HEK293 (cell line): ENCODE data around the gene C1RL.

Experiments used
- CTCF ChIA-PET: fragments of 350-600 bp; formaldehyde crosslinking; extraction: SDS; loops from one replicate; lab custom pipeline; 2021; ENCODE audit warnings: antibody characterized with exemption; lab: Yijun Ruan, JAX
- POLR2A ChIA-PET: fragments of 300-600 bp; formaldehyde crosslinking; extraction: SDS; loops from one replicate; lab custom pipeline; 2020; ENCODE audit warnings: antibody characterized with exemption, inconsistent platforms; lab: Yijun Ruan, JAX
- H3K27ac ChIP-seq: fragments of 200-500 bp; sonication (Bioruptor generic); 2 replicates; pipeline ENCODE4 v1.5.1; 2014; ENCODE audit warnings: low read depth, low read length, control low read depth, inconsistent platforms; ENCODE audit errors: extremely low read depth
- H3K36me3 ChIP-seq, 2 experiments: fragments of 200-500 bp in 1 of 2; sonication (Bioruptor generic) in 1 of 2; 1 replicate in 1 of 2; 2 replicates in 1 of 2; pipeline ENCODE4 v1.5.1; 2014 to 2017; ENCODE audit warnings: inconsistent platforms in 2 of 2, low read length in 2 of 2; ENCODE audit not compliant: control insufficient read depth in 2 of 2, insufficient read depth in 1 of 2
- H3K4me1 ChIP-seq: fragments of 200-500 bp; sonication (Bioruptor generic); 2 replicates; pipeline ENCODE4 v1.5.1; 2014; ENCODE audit warnings: mild to moderate bottlenecking, low read length, inconsistent platforms; ENCODE audit not compliant: control insufficient read depth, insufficient read depth
- H3K4me3 ChIP-seq: 2 replicates; pipeline ENCODE4 v1.5.1; 2011; ENCODE audit warnings: low read depth, mild to moderate bottlenecking, control low read depth, low read length, moderate library complexity
- H3K9me3 ChIP-seq: fragments of 200-500 bp; sonication (Bioruptor generic); 2 replicates; pipeline ENCODE4 v1.5.1; 2014; ENCODE audit warnings: low read depth, low read length, inconsistent platforms; ENCODE audit not compliant: control insufficient read depth, insufficient read depth
- AEBP2 ChIP-seq: fragments of 450-650 bp; formaldehyde crosslinking; IDR thresholded peaks from 2 replicates; pipeline ENCODE4 v1.5.1; 2016; ENCODE audit warnings: missing biosample characterization, missing genetic modification characterization, borderline replicate concordance
- EGR2 ChIP-seq: fragments of 450-650 bp; formaldehyde crosslinking; IDR thresholded peaks from 2 replicates; pipeline ENCODE4 v1.5.1; 2016; ENCODE audit warnings: low read depth, missing biosample characterization, missing genetic modification characterization
- ELK4 ChIP-seq: IDR thresholded peaks from 2 replicates; pipeline ENCODE4 v1.6.1; 2011; ENCODE audit warnings: mild to moderate bottlenecking, low read depth, low read length, borderline replicate concordance
- GLI4 ChIP-seq: fragments of 450-650 bp; formaldehyde crosslinking; IDR thresholded peaks from 2 replicates; pipeline ENCODE4 v1.5.1; 2016; ENCODE audit warnings: missing biosample characterization, missing genetic modification characterization
- KLF7 ChIP-seq: fragments of 450-650 bp; formaldehyde crosslinking; IDR thresholded peaks from 2 replicates; pipeline ENCODE4 v1.5.1; 2016; ENCODE audit warnings: missing biosample characterization, missing genetic modification characterization, borderline replicate concordance
- KLF8 ChIP-seq: fragments of 450-650 bp; formaldehyde crosslinking; IDR thresholded peaks from 2 replicates; pipeline ENCODE4 v1.5.1; 2016; ENCODE audit warnings: missing biosample characterization, missing genetic modification characterization
- KLF9 ChIP-seq: fragments of 450-650 bp; formaldehyde crosslinking; IDR thresholded peaks from 2 replicates; pipeline ENCODE4 v1.5.1; 2016; ENCODE audit warnings: missing biosample characterization, missing genetic modification characterization, low read depth
- RBAK ChIP-seq: fragments of 450-650 bp; formaldehyde crosslinking; IDR thresholded peaks from 2 replicates; pipeline ENCODE4 v1.5.1; 2016; ENCODE audit warnings: missing biosample characterization, missing genetic modification characterization
- ZFHX2 ChIP-seq: fragments of 450-650 bp; formaldehyde crosslinking; conservative IDR thresholded peaks from 2 replicates; pipeline ENCODE4 v1.5.1; 2016; ENCODE audit warnings: missing biosample characterization, missing genetic modification characterization
- ZNF157 ChIP-seq: fragments of 450-650 bp; formaldehyde crosslinking; IDR thresholded peaks from 2 replicates; pipeline ENCODE4 v1.5.1; 2016; ENCODE audit warnings: missing biosample characterization, missing genetic modification characterization
- ZNF16 ChIP-seq: fragments of 450-650 bp; formaldehyde crosslinking; IDR thresholded peaks from 2 replicates; pipeline ENCODE4 v1.5.1; 2016; ENCODE audit warnings: low read depth, missing biosample characterization, missing genetic modification characterization
- ZNF184 ChIP-seq: fragments of 450-650 bp; IDR thresholded peaks from 2 replicates; pipeline ENCODE4 v1.5.1; 2018; ENCODE audit warnings: missing biosample characterization, mild to moderate bottlenecking, missing genetic modification characterization
- ZNF248 ChIP-seq: fragments of 450-650 bp; formaldehyde crosslinking; IDR thresholded peaks from 2 replicates; pipeline ENCODE4 v1.5.1; 2017; ENCODE audit warnings: missing biosample characterization, missing genetic modification characterization
- ZNF341 ChIP-seq: fragments of 450-650 bp; formaldehyde crosslinking; IDR thresholded peaks from 2 replicates; pipeline ENCODE4; 2016; ENCODE audit warnings: low read depth, missing biosample characterization, missing genetic modification characterization
- ZNF350 ChIP-seq: fragments of 450-650 bp; formaldehyde crosslinking; IDR thresholded peaks from 2 replicates; pipeline ENCODE4 v1.5.0; 2017; ENCODE audit warnings: missing biosample characterization, mild to moderate bottlenecking, missing genetic modification characterization
- ZNF362 ChIP-seq: fragments of 450-650 bp; formaldehyde crosslinking; IDR thresholded peaks from 2 replicates; pipeline ENCODE4 v1.5.1; 2016; ENCODE audit warnings: missing biosample characterization, missing genetic modification characterization
- ZNF473 ChIP-seq: fragments of 450-650 bp; formaldehyde crosslinking; IDR thresholded peaks from 2 replicates; pipeline ENCODE4 v1.5.1; 2017; ENCODE audit warnings: missing biosample characterization, missing genetic modification characterization
- ZNF48 ChIP-seq: fragments of 450-650 bp; formaldehyde crosslinking; IDR thresholded peaks from 2 replicates; pipeline ENCODE4 v1.5.1; 2016; ENCODE audit warnings: missing biosample characterization, missing genetic modification characterization
- ZNF518A ChIP-seq: fragments of 450-650 bp; formaldehyde crosslinking; conservative IDR thresholded peaks from 2 replicates; pipeline ENCODE4 v1.5.1; 2016; ENCODE audit warnings: low read depth, missing biosample characterization, missing genetic modification characterization
- ZNF596 ChIP-seq: fragments of 450-650 bp; IDR thresholded peaks from 2 replicates; pipeline ENCODE4 v1.5.0; 2018; ENCODE audit warnings: missing biosample characterization, mild to moderate bottlenecking, missing genetic modification characterization, moderate library complexity
- ZNF610 ChIP-seq: fragments of 450-650 bp; formaldehyde crosslinking; IDR thresholded peaks from 2 replicates; pipeline ENCODE4 v1.5.1; 2016; ENCODE audit warnings: missing biosample characterization, missing genetic modification characterization, borderline replicate concordance
- ZNF707 ChIP-seq: fragments of 450-650 bp; formaldehyde crosslinking; IDR thresholded peaks from 2 replicates; pipeline ENCODE4 v1.5.1; 2016; ENCODE audit warnings: missing biosample characterization, missing genetic modification characterization
- ZNF776 ChIP-seq: fragments of 450-650 bp; formaldehyde crosslinking; IDR thresholded peaks from 2 replicates; pipeline ENCODE4 v1.5.0; 2017; ENCODE audit warnings: missing biosample characterization, missing genetic modification characterization, borderline replicate concordance
- ZNF777 ChIP-seq: fragments of 450-650 bp; formaldehyde crosslinking; IDR thresholded peaks from 2 replicates; pipeline ENCODE4 v1.5.1; 2017; ENCODE audit warnings: missing biosample characterization, missing genetic modification characterization, borderline replicate concordance
- ZNF843 ChIP-seq: fragments of 450-650 bp; formaldehyde crosslinking; IDR thresholded peaks from 2 replicates; pipeline ENCODE4 v1.5.1; 2016; ENCODE audit warnings: missing biosample characterization, missing genetic modification characterization
- ZSCAN4 ChIP-seq: fragments of 450-650 bp; formaldehyde crosslinking; IDR thresholded peaks from 2 replicates; pipeline ENCODE4 v1.5.1; 2017; ENCODE audit warnings: missing biosample characterization, missing genetic modification characterization

Gene C1RL

GRCh38 chr12:7156259-7157197 lies 47.5 kb upstream of the C1RL start (continued):
- no peak for TF ChIP-seq ZSCAN4
- TF ChIP-seq KLF9 (tag by site-specific recombination) = no peak
- no peak for TF ChIP-seq ZNF777
- TF ChIP-seq ZNF843 = no peak
- TF ChIP-seq RBAK (tag by site-specific recombination) = no peak
- TF ChIP-seq AEBP2 (tag by site-specific recombination) = no peak
- no peak for TF ChIP-seq ZNF596
- no peak for TF ChIP-seq ELK4
- TF ChIP-seq ZNF350 (tag by site-specific recombination) = no peak
- TF ChIP-seq ZNF184 = no peak
- TF ChIP-seq ZNF776 = no peak
- TF ChIP-seq ZNF16 (tag by site-specific recombination) = no peak
- TF ChIP-seq, all 188 proteins: peak for 0

GRCh38 chr12:7155471-7156034 lies 46.5 kb upstream of the C1RL start:
- H3K27ac ChIP-seq = no peak overlapping the region
- no peak overlapping the region for H3K4me3 ChIP-seq
- no peak for TF ChIP-seq ZNF248 (tag by site-specific recombination)
- no peak for TF ChIP-seq ZNF362
- TF ChIP-seq ZNF341 (tag by site-specific recombination) = no peak
- no peak for TF ChIP-seq KLF8 (tag by site-specific recombination)
- no peak for TF ChIP-seq KLF7 (tag by site-specific recombination)
- TF ChIP-seq ZNF610 (tag by site-specific recombination) = no peak
- no peak for TF ChIP-seq ZNF157 (tag by site-specific recombination)
- TF ChIP-seq ZNF473 (tag by site-specific recombination) = no peak
- 0 out of 2 replicates have a peak, but pooled peaks have one; percentile 20 for TF ChIP-seq ZFHX2 (tag by site-specific recombination)
- no peak for TF ChIP-seq ZNF350 (tag by site-specific recombination)
- no peak for TF ChIP-seq ZNF518A
- TF ChIP-seq GLI4 (tag by site-specific recombination) = no peak
- no peak for TF ChIP-seq ZNF48 (tag by site-specific recombination)
- no peak for TF ChIP-seq ZNF707 (tag by site-specific recombination)
- TF ChIP-seq EGR2 (tag by site-specific recombination) = peak; percentile 13; the same call in 1 of the 2 replicates
- CTCF ChIA-PET = interaction anchor here (1.4 to 4.0 kb wide), 4 partner anchors 10 to 33 kb away, joined by 3 to 35 read pairs (median 5); no protein-coding TSS in a partner anchor
- no peaks in the 10 kb centered on the region for H3K9me3 ChIP-seq
- H3K4me1 ChIP-seq = no peaks in the 10 kb centered on the region; the same call in 1 of the 2 replicates
- POLR2A ChIA-PET = no interaction called here
- peaks cover 3 to 57% of the 10 kb centered on the region in 2 experiments for H3K36me3 ChIP-seq
